GM21576 (cell line): Measurements from ENCODE around the gene ZNF708.
"Not testable (repeated sequence)": the region's sequence is repeated elsewhere in the genome, so short reads cannot be mapped to it uniquely, and the experiment has no call there.

Source experiments
- ATAC-seq: cut with Tn5 transposase; IDR thresholded peaks from one replicate; pipeline ENCODE4 v1.9.1; 2021; ENCODE audit warnings: mild to moderate bottlenecking, moderate library complexity; ENCODE audit not compliant: unreplicated experiment

The ZNF708 gene

DNA sequence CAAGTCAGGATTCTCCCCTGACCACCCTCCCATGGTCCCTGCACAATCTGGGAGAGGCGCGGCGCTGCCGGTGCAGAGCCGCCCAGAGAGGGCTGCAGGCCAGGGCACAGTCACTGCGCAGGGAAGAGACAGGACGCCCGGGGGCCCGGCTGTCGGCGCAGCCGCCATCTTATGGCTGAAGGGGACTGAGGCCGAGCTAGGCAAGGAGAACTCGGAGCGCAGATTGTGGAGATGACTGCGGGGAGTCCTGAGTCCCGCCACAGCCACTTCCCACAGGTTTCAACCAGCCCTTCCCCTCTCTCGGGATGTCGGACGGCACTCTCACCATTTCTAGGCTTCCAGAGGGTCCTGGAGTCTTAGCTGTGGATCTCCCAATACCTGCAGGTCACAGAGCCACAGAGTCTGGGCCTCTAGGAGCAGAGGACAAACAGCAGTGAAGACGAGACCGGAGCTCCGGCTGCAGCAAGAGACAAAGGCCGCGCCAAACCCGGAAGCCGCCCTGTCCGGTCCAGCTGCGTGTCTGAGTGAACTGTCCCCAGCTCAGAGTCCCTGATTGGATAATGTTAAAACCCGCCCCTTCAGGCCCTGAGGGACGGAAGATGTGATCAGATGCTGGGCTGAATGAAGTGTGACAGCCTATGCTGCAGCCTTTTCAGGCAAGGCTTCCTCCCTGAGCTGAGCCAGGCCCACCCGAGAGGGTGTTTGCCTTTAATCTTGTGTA is at the start of gene ZNF708:
TSS of gene ZNF708 (minus strand) at position 526 of the 721 bp plus-strand sequence. CDS start at position 328, 198 bp downstream.
- peak; percentile 100 for ATAC-seq

DNA sequence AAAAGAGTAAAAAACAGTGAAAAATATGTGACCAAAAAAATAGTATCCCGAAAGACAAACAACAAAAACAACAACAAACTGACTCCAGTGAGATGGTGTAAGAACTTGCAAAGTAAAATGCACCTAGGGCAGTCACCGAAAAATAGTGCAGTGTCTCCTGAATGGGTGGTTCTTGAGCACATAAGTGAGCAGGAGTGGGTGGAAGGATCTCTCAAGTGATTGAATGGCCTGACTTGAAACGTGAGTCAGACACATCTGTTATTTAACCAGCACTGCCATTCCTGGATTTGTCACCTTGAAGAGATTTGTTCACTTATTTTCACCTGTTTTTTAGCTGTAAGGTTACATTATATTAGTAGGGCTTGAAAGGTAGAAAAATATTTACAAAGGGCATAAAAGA is 33.1 kb upstream of the ZNF708 start:
- ATAC-seq: no peak

DNA sequence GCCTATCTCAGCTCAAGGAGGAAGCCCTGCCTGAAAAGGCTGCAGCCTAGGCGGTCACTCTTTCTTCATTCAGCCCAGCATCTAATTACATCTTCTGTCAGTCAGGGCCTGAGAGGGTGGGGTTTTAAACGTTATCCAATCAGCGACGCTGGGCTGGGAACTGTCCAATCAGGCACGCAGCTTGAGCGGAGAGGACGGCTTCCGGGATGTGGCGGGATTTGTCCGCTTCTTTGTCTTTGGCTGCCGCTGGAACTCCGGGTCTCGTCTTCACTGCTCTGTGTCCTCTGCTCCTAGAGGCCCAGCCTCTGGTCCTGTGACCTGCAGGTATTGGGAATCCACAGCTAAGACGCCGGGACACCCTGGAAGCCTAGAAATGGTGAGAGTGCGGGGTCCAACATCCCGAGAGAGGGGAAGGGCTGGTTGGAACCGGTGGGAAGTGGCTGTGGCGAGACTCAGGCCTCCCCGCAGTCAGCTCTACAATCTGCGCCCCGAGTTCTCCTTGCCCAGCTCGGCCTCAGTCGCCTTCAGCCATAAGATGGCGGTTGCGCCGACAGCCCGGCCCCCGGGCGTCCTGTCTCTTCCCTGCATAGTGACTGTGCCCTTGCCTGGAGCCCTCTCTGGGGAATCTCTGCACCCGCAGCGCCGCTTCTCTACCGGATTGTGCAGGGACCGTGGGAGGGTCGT is 29.7 kb upstream of the ZNF708 start, which contains the start of gene ZNF738:
TSS of gene ZNF738 (plus strand) at position 233 of the 684 bp plus-strand sequence. CDS start at position 374, 141 bp downstream.
- peak; percentile 95 for ATAC-seq

DNA sequence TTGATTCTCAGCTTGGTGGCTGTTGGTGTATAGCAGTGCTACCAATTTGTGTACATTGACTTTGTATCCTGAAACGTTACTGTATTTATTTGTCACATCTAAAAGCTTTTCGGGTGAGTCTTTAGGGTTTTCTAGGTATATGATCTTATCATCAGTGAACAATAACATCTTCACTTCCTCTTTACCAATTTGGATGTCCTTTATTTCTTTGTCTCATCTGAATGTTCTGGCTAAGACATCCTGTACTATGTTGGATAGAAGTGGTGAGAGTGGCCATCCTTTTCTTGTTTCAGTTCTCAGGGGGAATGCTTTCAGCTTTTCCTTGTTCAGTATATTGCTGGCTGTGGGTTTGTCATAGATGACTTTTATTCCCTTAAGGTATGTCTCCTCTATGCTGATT is 23.6 kb upstream of the ZNF708 start:
- ATAC-seq: no peak

DNA sequence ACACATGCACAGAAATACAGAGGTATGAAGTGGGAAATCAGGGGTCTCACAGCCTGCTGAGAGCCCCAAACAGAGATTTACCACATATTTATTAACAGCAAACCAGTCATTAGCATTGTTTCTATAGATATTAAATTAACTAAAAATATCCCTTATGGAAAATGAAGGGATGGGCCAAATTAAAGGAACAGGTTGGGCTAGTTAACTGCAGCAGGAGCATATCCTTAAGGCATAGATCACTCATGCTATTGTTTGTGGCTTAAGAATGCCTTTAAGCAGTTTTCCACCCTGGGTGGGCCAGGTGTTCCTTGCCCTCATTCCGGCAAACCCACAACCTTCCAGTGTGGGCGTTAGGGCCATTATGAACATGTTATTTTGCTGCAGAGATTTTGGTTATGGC is 15.6 kb upstream of the ZNF708 start:
- not testable (repeated sequence) for ATAC-seq

DNA sequence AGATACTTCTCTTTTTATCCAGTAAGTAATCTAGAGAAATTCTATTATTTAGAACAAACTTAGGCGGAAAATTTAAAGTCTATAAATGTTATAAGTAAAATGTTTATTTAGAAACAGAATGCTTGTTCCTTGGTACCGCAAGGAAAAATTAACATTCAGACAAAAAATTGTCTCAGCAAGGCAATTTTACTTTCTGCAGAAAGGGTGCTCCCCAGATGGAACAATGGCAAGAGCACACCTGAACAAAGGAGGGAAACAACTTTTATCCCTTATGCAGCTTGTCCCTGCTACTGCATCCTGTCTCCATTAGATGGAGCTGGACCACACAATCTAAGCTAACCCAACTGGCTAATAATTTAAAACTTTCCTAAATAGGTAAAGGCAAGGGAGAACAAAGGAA is 6.5 kb upstream of the ZNF708 start:
- ATAC-seq: no peak

DNA sequence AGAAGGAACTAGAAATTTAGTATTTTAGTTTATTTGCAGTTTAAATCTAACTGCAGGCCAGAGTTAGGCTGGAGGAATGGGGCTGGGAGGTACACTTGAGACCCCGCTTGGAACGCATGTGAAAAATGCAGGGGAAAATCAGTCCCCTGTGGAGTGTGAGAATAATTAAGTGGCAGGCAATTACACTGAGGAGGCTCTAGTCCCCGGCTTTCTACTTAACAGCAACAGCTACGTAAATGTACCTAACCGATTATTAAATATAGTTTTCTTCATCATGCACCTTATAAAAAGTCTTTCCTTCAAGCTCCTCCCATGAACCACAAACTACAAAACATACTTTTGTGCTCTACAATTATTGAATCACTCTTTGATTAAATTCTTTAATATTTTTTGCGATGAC is 804 bp downstream of the ZNF708 start:
- no peak for ATAC-seq

DNA sequence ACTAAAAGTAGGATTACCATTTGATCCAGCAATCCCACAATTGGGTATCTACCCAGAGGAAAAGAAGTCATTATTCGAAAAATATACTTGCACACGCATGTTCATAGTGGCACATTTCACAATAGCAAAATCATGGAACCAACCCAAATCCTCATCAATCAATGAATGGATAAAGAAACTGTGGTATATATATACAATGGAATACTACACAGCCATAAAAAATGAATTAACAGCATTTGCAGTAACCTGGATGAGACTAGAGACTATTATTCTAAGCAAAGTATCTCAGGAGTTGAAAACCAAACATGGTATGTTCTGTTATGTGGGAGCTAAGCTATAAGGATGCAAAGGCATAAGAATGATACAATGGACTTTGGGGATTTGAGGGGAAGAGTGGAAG is 3.0 kb downstream of the ZNF708 start:
- ATAC-seq: no peak

DNA sequence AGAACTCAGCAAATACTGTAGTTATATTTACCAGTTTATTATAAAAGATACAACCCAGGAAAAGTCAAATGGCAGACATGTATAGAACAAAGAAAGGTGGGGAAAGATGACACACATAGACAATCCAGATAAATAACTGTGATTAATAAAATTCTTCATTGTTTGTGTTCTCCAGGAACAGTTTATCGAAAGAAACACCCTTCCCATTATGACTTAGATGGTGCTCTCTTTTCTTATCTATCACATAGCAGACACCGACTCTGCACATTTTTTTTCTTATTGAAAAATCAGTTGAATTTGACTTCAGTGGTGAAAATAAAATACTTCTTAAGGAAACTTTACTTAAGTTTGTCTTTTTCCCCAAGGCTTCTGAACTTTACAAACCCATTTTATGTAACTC is 6.2 kb downstream of the ZNF708 start:
- ATAC-seq: no peak

DNA sequence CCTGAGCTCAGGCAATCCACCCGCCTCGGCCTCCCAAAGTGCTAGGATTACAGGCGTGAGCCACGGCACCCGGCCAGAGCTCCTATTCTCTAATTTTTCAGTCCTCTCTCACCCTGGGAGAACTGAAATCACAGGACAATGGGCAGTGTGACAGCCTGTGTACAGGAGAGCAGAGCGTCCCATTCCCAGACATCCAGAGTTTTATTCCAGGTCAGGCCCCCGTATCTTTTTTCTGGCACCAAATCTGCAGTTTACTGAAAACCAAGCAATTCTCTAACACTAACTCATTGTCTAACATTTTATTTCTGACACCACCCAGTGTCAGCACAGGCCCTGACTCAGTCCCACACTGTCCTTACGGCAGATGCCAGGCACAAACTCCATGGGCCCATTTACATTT is 6.7 kb downstream of the ZNF708 start:
- ATAC-seq: no peak

DNA sequence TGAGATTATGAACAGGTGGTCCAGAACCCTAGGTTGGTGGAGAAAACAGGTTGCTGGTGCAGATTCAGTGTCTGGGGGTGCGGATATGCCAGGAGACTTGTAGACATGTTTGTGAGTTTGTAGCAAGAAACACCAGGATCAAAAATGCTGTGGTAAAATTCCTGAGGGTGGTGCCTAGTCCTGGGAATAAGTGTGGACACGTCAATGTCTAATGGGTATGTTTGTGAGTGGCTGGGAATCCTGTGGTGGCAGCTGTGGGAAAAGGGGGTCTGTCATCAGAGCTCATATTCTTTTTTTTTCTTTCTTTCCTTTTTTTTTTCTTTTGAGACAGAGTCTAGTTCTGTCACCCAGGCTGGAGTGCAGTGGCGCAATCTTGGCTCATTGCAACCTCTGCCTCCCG is 7.2 kb downstream of the ZNF708 start:
- ATAC-seq: no peak

DNA sequence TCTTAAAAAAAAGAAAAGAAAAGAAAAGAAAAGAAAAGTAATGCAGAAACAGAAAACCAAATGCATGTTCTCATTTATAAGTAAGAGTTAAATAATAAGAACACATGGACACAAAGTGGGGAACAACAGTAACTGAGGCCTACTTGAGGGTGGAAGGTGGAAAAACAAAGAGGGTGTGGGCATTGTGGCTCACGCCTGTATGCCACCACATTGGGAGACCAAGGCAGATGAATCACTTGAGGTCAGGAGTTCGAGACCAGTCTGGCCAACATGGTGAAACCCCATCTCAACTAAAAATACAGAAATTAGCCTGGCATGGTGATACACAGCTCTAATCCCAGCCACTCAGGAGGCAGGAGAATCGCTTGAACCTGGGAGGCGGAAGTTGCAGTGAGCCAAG is 8.1 kb downstream of the ZNF708 start:
- ATAC-seq: no peak

DNA sequence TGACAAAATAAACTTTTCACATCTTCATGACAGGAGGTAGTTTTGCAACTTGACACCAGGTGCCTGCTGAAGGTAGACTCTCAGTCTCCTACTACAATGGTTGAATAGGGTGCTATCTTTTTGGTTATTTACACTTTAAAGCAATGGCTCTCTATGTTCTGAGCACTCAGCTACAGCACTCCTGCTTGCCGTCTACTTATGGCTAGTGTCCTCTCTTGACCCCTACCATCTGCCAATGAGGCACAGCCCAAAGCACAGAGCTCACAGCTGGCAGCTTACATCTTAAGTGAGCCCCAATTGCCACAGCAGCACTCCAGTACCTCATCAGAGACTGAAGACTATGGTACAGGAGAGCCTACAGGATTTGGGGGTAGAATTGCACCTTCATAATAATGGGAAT is 11.4 kb downstream of the ZNF708 start:
- no peak for ATAC-seq

DNA sequence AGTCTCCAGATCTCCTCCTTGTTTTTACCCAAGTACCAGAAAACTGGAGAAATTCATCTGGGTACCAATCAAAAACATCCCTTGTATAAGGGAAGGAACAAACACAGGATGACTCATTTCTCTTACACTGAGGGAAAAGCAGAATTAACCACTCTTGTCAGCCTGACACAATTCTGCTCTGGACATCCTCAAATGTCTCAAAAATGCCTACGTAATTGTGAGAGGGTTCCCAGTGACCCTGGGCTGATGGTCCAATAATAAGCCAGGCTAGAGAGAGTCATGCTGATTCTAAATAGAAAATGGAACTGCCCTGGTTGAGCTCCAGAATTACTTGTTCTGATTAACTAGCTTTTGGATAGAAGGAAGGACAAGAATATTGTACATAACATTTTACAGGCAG is 14.5 kb downstream of the ZNF708 start:
- ATAC-seq: no peak

DNA sequence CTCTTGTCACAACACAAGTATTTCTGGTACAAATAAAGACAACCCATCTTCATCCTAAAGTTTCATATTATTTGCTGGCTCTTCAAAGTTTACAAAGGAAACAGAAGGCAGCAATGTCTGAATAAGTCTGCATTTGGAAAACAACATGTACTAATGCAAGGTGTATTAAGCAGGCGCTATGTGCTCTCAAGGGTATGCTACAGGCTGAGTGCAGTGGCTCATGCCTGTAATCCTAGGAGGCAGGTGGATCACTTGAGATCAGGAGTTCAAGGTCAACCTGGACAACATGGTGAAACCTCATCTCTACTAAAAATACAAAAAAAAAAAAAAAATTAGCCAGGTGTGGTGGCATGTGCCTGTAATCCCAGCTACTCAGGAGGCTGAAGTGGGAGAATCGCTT is 16.4 kb downstream of the ZNF708 start:
- ATAC-seq: not testable (repeated sequence)

DNA sequence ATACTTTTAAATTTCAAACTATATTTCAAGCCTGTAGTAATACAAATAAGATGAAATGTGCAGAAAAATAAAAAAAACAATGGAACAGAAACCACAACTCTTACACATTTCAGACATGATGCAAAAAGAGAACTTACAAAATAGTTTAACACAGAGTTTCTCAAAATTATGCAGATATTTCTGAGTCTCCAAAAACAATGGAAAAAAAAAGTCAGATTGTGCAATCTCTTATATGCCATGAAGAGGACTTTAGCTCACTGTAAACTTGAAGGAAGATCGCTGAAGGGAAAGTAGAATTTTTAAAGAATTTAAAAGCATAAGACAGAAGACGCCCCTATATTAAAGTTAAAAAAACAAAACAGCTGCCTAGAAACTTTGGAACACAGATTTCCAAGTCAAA is 20.4 kb downstream of the ZNF708 start:
- ATAC-seq: no peak

DNA sequence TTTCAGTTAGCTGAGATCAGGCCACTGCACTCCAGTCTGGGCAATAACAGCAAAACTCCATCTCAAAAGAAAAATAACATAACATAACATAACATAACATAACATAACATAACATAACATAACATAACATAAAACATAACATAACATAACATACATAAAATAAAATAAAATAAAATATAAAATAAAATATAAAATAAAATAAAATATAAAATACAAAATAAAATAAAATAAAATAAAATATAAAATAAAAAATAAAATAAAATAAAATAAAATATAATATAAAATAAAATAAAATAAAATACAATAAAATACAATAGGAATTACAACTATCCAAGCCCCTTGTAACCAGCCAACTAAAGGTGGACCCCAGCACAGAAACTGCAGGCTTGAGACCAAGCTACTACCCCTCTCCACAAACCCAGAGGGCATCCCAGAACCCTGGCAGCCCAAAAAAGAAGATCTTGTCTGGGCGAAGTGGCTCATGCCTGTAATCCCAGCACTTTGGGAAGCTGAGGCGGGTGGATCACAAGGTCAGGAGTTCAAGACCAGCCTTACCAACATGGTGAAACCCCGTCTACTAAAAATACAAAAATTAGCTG is 22.2 kb downstream of the ZNF708 start:
- not testable (repeated sequence) for ATAC-seq

DNA sequence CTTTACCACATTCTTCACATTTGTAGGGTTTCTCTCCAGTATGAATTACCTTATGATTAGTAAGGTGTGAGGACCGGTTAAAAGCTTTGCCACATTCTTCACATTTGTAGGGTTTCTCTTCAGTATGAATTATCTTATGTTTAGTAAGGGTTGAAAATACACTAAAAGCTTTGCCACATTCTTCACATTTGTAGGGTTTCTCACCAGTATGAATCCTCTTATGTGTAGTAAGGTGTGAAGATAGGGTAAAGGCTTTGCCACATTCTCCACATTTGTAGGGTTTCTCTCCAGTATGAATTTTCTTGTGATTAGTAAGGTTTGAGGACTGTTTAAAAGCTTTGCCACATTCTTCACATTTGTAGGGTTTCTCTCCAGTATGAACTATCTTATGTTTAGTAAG is 35.4 kb downstream of the ZNF708 start:
- ATAC-seq: not testable (repeated sequence)

DNA sequence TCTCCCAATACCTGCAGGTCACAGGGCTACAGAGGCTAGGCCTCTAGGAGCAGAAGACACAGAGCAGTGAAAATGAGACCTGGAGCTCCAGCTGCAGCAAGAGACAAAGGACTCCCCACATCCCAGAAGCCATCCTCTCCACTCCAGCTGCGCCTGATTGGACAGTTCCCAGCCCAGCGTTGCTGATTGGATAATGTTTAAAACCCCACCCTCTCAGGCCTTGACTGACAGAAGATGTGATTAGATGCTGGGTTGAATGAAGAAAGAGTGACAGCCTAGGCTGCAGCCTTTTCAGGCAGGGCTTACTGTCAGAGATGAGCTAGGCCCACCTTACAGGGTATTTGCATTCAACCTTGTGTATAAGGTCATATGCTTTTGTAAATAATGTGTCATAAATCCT is 59.4 kb downstream of the ZNF708 start:
- no peak for ATAC-seq

DNA sequence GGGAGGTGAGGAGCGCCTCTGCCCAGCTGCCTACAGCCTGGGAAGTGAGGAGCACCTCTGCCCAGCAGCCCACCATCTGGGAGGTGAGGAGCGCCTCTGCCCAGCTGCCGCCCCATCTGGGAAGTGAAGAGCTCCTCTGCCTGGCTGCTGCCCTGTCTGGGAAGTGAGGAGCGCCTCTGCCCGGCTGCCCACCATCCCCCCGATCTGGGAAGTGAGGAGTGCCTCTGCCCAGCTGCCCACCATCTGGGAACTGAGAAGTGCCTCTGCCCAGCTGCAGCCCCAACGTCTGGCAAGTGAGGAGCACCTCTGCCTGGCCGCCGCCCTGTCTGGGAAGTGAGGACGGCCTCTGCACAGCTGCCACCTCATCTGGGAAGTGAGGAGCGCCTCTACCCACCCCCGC is 64.3 kb downstream of the ZNF708 start:
- no peak for ATAC-seq

DNA sequence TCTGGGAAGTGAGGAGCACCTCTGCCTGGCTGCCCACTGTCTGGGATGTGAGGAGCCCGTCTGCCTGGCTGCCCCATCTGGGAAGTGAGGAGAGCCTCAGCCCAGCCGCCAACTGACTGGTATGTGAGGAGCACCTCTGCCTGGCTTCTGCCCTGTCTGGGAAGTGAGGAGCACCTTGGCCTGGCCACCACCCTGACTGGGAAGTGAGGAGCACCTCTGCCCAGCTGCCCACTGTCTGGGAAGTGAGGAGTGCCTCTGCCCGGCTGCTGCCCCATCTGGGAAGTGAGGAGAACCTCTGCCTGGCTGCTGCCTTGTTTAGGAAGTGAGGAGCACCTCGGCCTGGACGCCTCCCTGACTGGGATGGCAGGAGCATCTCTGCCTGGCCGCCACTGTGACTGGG is 64.8 kb downstream of the ZNF708 start:
- ATAC-seq: no peak

DNA sequence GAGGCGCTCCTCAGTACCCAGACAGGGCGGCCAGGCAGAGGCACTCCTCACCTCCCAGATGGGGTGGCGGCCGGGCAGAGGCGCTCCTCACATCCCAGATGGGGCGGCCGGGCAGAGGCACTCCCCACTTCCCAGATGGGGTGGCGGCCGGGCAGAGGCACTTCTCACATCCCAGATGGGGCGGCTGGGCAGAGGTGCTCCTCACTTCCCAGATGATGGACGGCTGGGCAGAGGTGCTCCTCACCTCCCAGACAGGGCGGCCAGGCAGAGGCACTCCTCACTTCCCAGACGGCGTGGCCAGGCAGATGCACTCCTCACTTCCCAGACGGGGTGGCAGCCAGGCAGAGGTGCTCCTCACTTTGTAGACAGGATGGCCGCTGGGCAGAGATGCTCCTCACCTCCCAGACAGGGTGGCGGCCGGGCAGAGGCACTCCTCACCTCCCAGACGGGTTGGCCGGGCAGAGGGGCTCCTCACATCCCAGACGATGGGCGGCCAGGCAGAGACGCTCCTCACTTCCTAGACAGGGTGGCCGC is 68.3 kb downstream of the ZNF708 start:
- ATAC-seq: not testable (repeated sequence)
